Aorta (tissue), 5 donors: ENCODE results near the gene PRR14L. TPM values are rescaled to one million over a fixed set of nuclear protein-coding genes. Genes with fewer than 3 reads are reported as not detected.
A peak's percentile ranks its signal among the peaks of the same experiment; 100 is the strongest.
"Not testable (repeated sequence)": the region's sequence is repeated elsewhere in the genome, so short reads cannot be mapped to it uniquely, and the experiment has no call there.

Source experiments
- ATAC-seq: fragments of 200-7000 bp; cut with Tn5 transposase; one replicate; pipeline ENCODE4 v1.9.1; 2022; ENCODE audit warnings: moderate library complexity; ENCODE audit not compliant: low FRiP score
- DNase-seq, 2 donors: peaks; one replicate each; pipeline ENCODE4 v3.0.0-alpha.2; 2020
- H3K27ac ChIP-seq, 2 donors: one replicate each; pipeline ENCODE4 v1.5.1; 2013; ENCODE audit warnings: low read length in 2 of 2, mild to moderate bottlenecking in 2 of 2, moderate library complexity in 2 of 2, control low read depth in 1 of 2, inconsistent platforms in 1 of 2, low read depth in 1 of 2
- H3K27me3 ChIP-seq, 2 donors: one replicate each; pipeline ENCODE4 v1.6.1; 2013; ENCODE audit warnings: control low read depth in 1 of 2, low read length in 1 of 2, mild to moderate bottlenecking in 1 of 2, moderate library complexity in 1 of 2; ENCODE audit not compliant: insufficient read depth in 2 of 2, control insufficient read depth in 1 of 2
- H3K36me3 ChIP-seq, 2 donors: one replicate each; pipeline ENCODE4 v1.6.1; 2013; ENCODE audit warnings: control low read depth in 1 of 2, low read length in 1 of 2, mild to moderate bottlenecking in 1 of 2; ENCODE audit not compliant: insufficient read depth in 2 of 2, control insufficient read depth in 1 of 2
- H3K4me1 ChIP-seq, 2 donors: one replicate each; pipeline ENCODE4 v1.6.1; 2013; ENCODE audit warnings: low read length in 2 of 2, control low read depth in 1 of 2, mild to moderate bottlenecking in 1 of 2, moderate library complexity in 1 of 2; ENCODE audit not compliant: insufficient read depth in 2 of 2, control insufficient read depth in 1 of 2
- H3K4me3 ChIP-seq, 2 donors: one replicate each; pipeline ENCODE4 v1.5.1; 2013; ENCODE audit warnings: low read length in 2 of 2, control low read depth in 1 of 2, mild to moderate bottlenecking in 1 of 2
- H3K9me3 ChIP-seq: one replicate; pipeline ENCODE4 v1.6.1; 2013; ENCODE audit warnings: mild to moderate bottlenecking, low read length; ENCODE audit not compliant: control insufficient read depth
- WGBS, 2 donors: extraction: QIAGEN DNeasy Blood & Tissue Kit; methylation state at CpG; one replicate each; pipeline ENCODE4 v1.1.7; 2013; 5-methylcytosine and 5-hydroxymethylcytosine counted together
- intact Hi-C, 2 donors: fragments of 100-400 bp; cut with DNase I; formaldehyde crosslinking; loops; one replicate each; pipeline versions ENCODE4 v1.14.2 to v1.15.0; 2022
- polyA plus RNA-seq, 2 donors: library from polyadenylated mRNA; stranded (reverse); fragments of 200-250 nt; gene quantifications; one replicate each; pipeline ENCODE4 v1.2.3, GENCODE V29; 2013
- total RNA-seq, 2 donors: library from RNA; stranded (reverse); fragmentation: NEBNext Ultra II Directional; extraction: Animal tissue kit (Norgen Biotek cat#: 25700); gene quantifications; one replicate each; pipeline ENCODE4 v1.2.1, GENCODE V29; 2021
- donor health status: healthy with polysubstance abuse.
- donor health status: Bipolar disorder and iron deficiency.
- donor health status: DM: no; HTN: no; CAD: no.
- donor health status: DM: no; HTN: no; CAD: no.
- donor health status: DM: yes; HTN: yes; CAD: no.

The PRR14L gene
- total and polyA plus RNA-seq, 4 donors: 3.5 to 44.1 (median 22.1) TPM

- intact Hi-C loops: loop anchor here in 1 of 2 donors (5.0 kb wide), 1 partner anchor 70 kb away; the partner anchor contains the start of genes DEPDC5 and PRR14L
- peak in 1 of 2 donors; percentile 67 for DNase-seq
Measured at GRCh38 chr22:31682751-31683150, 67.2 kb downstream of the PRR14L start.

GRCh38 chr22:31681349-31682345 is 68.3 kb downstream of the PRR14L start:
- intact Hi-C loops: loop anchor here in 1 of 2 donors (5.0 kb wide), 1 partner anchor 71 kb away; the partner anchor contains the start of genes DEPDC5 and PRR14L
- WGBS, 2 donors: 14 to 15% methylated on average over 17 of the region's 17 CpGs

More at GRCh38 chr22:31682751-31683150, 67.2 kb downstream of the PRR14L start:
- WGBS, 2 donors: 81 to 86% methylated on average over 7 of the region's 7 CpGs
- H3K36me3 ChIP-seq: peaks cover 0 to 2% of the 10 kb centered on the region in 2 donors
- H3K4me1 ChIP-seq: peaks cover 0 to 9% of the 10 kb centered on the region in 2 donors
- peak overlapping the region; percentile 8 to 81 for H3K27ac ChIP-seq
- H3K4me3 ChIP-seq: no peak overlapping the region
- H3K27me3 ChIP-seq: no peaks in the 10 kb centered on the region
- ATAC-seq: no peak
- H3K9me3 ChIP-seq: no peaks in the 10 kb centered on the region

GRCh38 chr22:31680861-31681341 is 69.0 kb downstream of the PRR14L start:
- Histone ChIP-seq H3K36me3 (peaks cover 0 to 2% of the 10 kb centered on the region in 2 donors), H3K27ac (peak overlapping the region in 1 of 2 donors; percentile 87), H3K27me3 (no peaks in the 10 kb centered on the region), H3K4me1 (peaks cover 0 to 9% of the 10 kb centered on the region in 2 donors), H3K9me3 (no peaks in the 10 kb centered on the region), H3K4me3 (no peak overlapping the region)
- WGBS, 2 donors: 13 to 17% methylated on average over 9 of the region's 9 CpGs
- ATAC-seq (no peak), DNase-seq (peak in 1 of 2 donors; percentile 51)
- intact Hi-C loops: loop anchor here in 1 of 2 donors (5.0 kb wide), 1 partner anchor 71 kb away; the partner anchor contains the start of genes DEPDC5 and PRR14L

More at GRCh38 chr22:31681349-31682345, 68.3 kb downstream of the PRR14L start:
- ATAC-seq (no peak), DNase-seq (peak; percentile 34 to 76)
- Histone ChIP-seq H3K36me3 (peaks cover 0 to 2% of the 10 kb centered on the region in 2 donors), H3K27ac (peak overlapping the region; percentile 8 to 86), H3K27me3 (no peaks in the 10 kb centered on the region), H3K4me3 (no peak overlapping the region), H3K4me1 (peaks cover 0 to 9% of the 10 kb centered on the region in 2 donors), H3K9me3 (no peaks in the 10 kb centered on the region)

GRCh38 chr22:31678748-31679147 is 71.2 kb downstream of the PRR14L start:
- no peaks in the 10 kb centered on the region for H3K36me3 ChIP-seq
- no peak for ATAC-seq
- no peaks in the 10 kb centered on the region for H3K9me3 ChIP-seq
- H3K4me1 ChIP-seq: peaks cover 0 to 9% of the 10 kb centered on the region in 2 donors
- peak overlapping the region in 1 of 2 donors; percentile 4 for H3K27ac ChIP-seq
- WGBS, 2 donors: 94 to 95% methylated on average over 7 of the region's 7 CpGs
- H3K27me3 ChIP-seq: no peaks in the 10 kb centered on the region
- no peak for DNase-seq
- intact Hi-C loops: loop anchor here in 1 of 2 donors (5.0 kb wide), 1 partner anchor 269 kb away; no protein-coding TSS in a partner anchor
- H3K4me3 ChIP-seq: no peak overlapping the region

DNA sequence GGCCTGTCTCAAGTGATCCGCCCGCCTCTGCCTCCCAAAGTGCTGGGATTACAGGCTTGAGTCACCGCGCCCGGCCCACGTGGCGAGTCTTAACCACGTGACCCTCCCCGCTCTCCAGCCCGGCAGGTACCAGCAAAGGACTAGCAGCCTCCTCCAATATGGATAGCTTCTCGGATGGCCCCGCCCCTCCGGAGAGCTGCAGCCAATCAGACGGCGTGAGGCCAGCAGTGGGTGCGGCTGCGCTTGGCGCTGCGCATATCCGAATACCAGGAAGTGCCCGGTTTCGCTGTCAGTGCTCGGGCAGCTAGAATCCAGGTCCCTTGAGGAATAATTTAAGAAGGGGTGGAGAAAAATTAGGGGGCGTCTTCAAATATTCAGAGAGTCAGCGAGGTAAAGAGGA is 73.2 kb downstream of the PRR14L start:
- ATAC-seq: peak; percentile 96
- 2 to 3% methylated on average over 25 of the region's 25 CpGs for WGBS, 2 donors
- H3K27ac ChIP-seq: peak overlapping the region in 1 of 2 donors; percentile 41

DNA sequence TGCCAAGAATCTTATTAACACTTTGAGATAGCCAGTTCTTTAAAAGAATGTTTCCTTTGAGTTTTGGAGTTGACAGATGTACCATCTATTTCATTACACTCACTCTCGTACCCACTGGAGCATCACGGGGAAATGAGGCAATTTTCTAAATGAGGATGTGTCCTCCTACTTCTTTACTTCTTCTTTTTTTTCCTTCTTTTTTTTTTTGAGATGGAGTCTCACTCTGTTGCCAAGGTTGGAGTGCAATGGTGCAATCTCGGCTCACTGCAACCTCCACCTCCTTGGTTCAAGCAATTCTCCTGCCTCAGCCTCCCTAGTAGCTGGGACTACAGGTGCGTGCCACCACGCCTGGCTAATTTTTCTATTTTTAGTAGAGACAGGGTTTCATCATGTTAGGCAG is 75.7 kb downstream of the PRR14L start:
- H3K27ac ChIP-seq, intact Hi-C loops, H3K9me3 ChIP-seq, H3K27me3 ChIP-seq, H3K36me3 ChIP-seq, ATAC-seq, H3K4me1 ChIP-seq, H3K4me3 ChIP-seq: not testable (repeated sequence)
- 70% methylated on average over 5 of the region's 5 CpGs for WGBS, 2 donors
- DNase-seq: peak in 1 of 2 donors; percentile 25

More for the DNA sequence above, 73.2 kb downstream of the PRR14L start:
- H3K27me3 ChIP-seq: no peaks in the 10 kb centered on the region
- intact Hi-C loops: loop anchor here in 1 of 2 donors (5.0 kb wide), 1 partner anchor 271 kb away; no protein-coding TSS in a partner anchor
- no peaks in the 10 kb centered on the region for H3K9me3 ChIP-seq
- DNase-seq: peak; percentile 98
- H3K4me3 ChIP-seq: no peak overlapping the region
- H3K4me1 ChIP-seq: peaks cover 0 to 5% of the 10 kb centered on the region in 2 donors
- no peaks in the 10 kb centered on the region for H3K36me3 ChIP-seq

GRCh38 chr22:31668849-31669248 is 81.1 kb downstream of the PRR14L start:
- H3K36me3 ChIP-seq, H3K27ac ChIP-seq, H3K4me3 ChIP-seq, H3K9me3 ChIP-seq, H3K27me3 ChIP-seq, ATAC-seq, intact Hi-C loops, H3K4me1 ChIP-seq: not testable (repeated sequence)
- DNase-seq: peak in 1 of 2 donors; percentile 0
- WGBS, 2 donors: 86 to 87% methylated on average over 4 of the region's 4 CpGs

DNA sequence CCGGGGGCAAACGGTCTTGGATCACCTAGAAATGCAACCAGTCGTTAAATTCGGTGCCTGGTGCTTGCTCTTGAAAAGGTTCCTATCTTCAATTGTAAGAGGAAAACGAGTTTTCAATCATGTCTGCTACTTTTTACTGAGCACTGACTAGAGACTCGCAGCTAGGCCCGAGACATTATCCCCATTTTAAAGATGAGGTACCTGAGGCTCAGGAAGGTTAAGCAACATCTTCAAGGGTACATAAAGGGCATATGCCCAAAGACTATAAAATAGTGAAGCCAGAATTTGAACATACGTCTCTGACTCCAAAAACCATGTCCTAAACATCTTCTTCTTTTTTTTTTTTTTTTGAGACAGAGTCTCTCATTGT is 87.3 kb downstream of the PRR14L start:
- DNase-seq (no peak), ATAC-seq (no peak)
- Histone ChIP-seq H3K4me1 (peaks cover 0 to 3% of the 10 kb centered on the region in 2 donors), H3K27me3 (no peaks in the 10 kb centered on the region), H3K36me3 (no peaks in the 10 kb centered on the region), H3K4me3 (peak overlapping the region in 1 of 2 donors; percentile 75), H3K27ac (no peak overlapping the region), H3K9me3 (no peaks in the 10 kb centered on the region)
- 57 to 62% methylated on average over 8 of the region's 8 CpGs for WGBS, 2 donors
- intact Hi-C loops: loop anchor here (1.0 to 5.0 kb wide), 2 partner anchors 90 to 91 kb away; partner anchors contain the start of genes DEPDC5 (in 1 of the 2) and PRR14L (in 1 of the 2)
